Measurements from ENCODE around the gene SAFB. TPM values are rescaled to one million over a fixed set of nuclear protein-coding genes. Genes with fewer than 3 reads are reported as not detected.

SAFB gene
- polyA plus RNA-seq, 3 donors = 12.2 to 76.6 (median 23.1) TPM

- H3K27me3 Mint-ChIP-seq (ENCODE audit: low read depth in 3 of 3) = no peaks in the 10 kb centered on the region
- Histone ChIP-seq H3K27me3 (ENCODE audit: control insufficient read depth in 2 of 2, insufficient read depth in 2 of 2, low read length in 2 of 2) (no peaks in the 10 kb centered on the region), H2AFZ (ENCODE audit: insufficient read depth, low read depth, low read length, poor library complexity, severe bottlenecking) (no peak overlapping the region), H3K4me3 (replicated peaks in 1 of 3; ENCODE audit: low read depth in 2 of 3, low read length in 3 of 3) (no peak overlapping the region), H3K9ac (ENCODE audit: insufficient read depth, low read length, poor library complexity, severe bottlenecking) (no peak overlapping the region), H3K9me3 (replicated peaks in 1 of 2; ENCODE audit: control insufficient read depth in 1 of 2, insufficient read depth in 1 of 2, low read length in 2 of 2) (no peaks in the 10 kb centered on the region), H3K4me1 (ENCODE audit: control insufficient read depth in 1 of 2, insufficient read depth in 2 of 2, low read length in 2 of 2) (no peaks in the 10 kb centered on the region), H3K27ac (ENCODE audit: low read depth in 1 of 2, low read length in 2 of 2) (no peak overlapping the region), H4K20me1 (ENCODE audit: insufficient read depth, low read length) (peaks cover 75% of the 10 kb centered on the region), H3K4me2 (replicated peaks; ENCODE audit: extremely low read depth, low read length, poor library complexity, severe bottlenecking) (no peak overlapping the region), H3K79me2 (ENCODE audit: insufficient read depth, low read length) (no peaks in the 10 kb centered on the region), H3K36me3 (replicated peaks in 1 of 2; ENCODE audit: control insufficient read depth in 1 of 2, insufficient read depth in 2 of 2, low read length in 2 of 2) (peaks cover 95 to 98% of the 10 kb centered on the region in 2 donors)
- TF ChIP-seq, protein P1, sequence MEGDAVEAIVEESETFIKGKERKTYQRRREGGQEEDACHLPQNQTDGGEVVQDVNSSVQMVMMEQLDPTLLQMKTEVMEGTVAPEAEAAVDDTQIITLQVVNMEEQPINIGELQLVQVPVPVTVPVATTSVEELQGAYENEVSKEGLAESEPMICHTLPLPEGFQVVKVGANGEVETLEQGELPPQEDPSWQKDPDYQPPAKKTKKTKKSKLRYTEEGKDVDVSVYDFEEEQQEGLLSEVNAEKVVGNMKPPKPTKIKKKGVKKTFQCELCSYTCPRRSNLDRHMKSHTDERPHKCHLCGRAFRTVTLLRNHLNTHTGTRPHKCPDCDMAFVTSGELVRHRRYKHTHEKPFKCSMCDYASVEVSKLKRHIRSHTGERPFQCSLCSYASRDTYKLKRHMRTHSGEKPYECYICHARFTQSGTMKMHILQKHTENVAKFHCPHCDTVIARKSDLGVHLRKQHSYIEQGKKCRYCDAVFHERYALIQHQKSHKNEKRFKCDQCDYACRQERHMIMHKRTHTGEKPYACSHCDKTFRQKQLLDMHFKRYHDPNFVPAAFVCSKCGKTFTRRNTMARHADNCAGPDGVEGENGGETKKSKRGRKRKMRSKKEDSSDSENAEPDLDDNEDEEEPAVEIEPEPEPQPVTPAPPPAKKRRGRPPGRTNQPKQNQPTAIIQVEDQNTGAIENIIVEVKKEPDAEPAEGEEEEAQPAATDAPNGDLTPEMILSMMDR (IDR thresholded peaks at IDR 0.05) = no peak
- H3K4me1 Mint-ChIP-seq = no peaks in the 10 kb centered on the region
- 94% methylated on average over 15 of the region's 17 CpGs for WGBS (ENCODE audit: insufficient coverage)
- intact Hi-C loops (cut with micrococcal nuclease) = no loop called here
- peaks cover 79 to 99% of the 10 kb centered on the region in 2 donors for H3K36me3 Mint-ChIP-seq
- no peak overlapping the region for H3K27ac Mint-ChIP-seq
- no peak for DNase-seq
- no peak overlapping the region for H3K4me3 Mint-ChIP-seq
- H3K9me3 Mint-ChIP-seq = no peaks in the 10 kb centered on the region
Observed at GRCh38 chr19:5663904-5664303, 41.0 kb downstream of the SAFB start.

- Mint-ChIP-seq H3K27ac (peak overlapping the region in 2 of 7 donors; percentile 14 to 15), H3K4me1 (no peaks in the 10 kb centered on the region), H3K36me3 (peaks cover 81 to 99% of the 10 kb centered on the region in 2 donors), H3K9me3 (no peaks in the 10 kb centered on the region), H3K4me3 (no peak overlapping the region), H3K27me3 (ENCODE audit: low read depth in 3 of 3) (no peaks in the 10 kb centered on the region)
- Histone ChIP-seq H3K79me2 (ENCODE audit: insufficient read depth, low read length) (no peaks in the 10 kb centered on the region), H2AFZ (ENCODE audit: insufficient read depth, low read depth, low read length, poor library complexity, severe bottlenecking) (no peak overlapping the region), H3K4me1 (ENCODE audit: control insufficient read depth in 1 of 2, insufficient read depth in 2 of 2, low read length in 2 of 2) (no peaks in the 10 kb centered on the region), H3K9ac (ENCODE audit: insufficient read depth, low read length, poor library complexity, severe bottlenecking) (no peak overlapping the region), H4K20me1 (ENCODE audit: insufficient read depth, low read length) (peaks cover 81% of the 10 kb centered on the region), H3K27ac (ENCODE audit: low read depth in 1 of 2, low read length in 2 of 2) (no peak overlapping the region), H3K9me3 (replicated peaks in 1 of 2; ENCODE audit: control insufficient read depth in 1 of 2, insufficient read depth in 1 of 2, low read length in 2 of 2) (no peaks in the 10 kb centered on the region), H3K4me2 (replicated peaks; ENCODE audit: extremely low read depth, low read length, poor library complexity, severe bottlenecking) (no peak overlapping the region), H3K27me3 (ENCODE audit: control insufficient read depth in 2 of 2, insufficient read depth in 2 of 2, low read length in 2 of 2) (no peaks in the 10 kb centered on the region), H3K36me3 (replicated peaks in 1 of 2; ENCODE audit: control insufficient read depth in 1 of 2, insufficient read depth in 2 of 2, low read length in 2 of 2) (peaks cover 96 to 98% of the 10 kb centered on the region in 2 donors), H3K4me3 (replicated peaks in 1 of 3; ENCODE audit: low read depth in 2 of 3, low read length in 3 of 3) (no peak overlapping the region)
- TF ChIP-seq, protein P1 (IDR thresholded peaks at IDR 0.05) = no peak
- WGBS (ENCODE audit: insufficient coverage) = 100% methylated on average over 1 of the region's 2 CpGs
- intact Hi-C loops (cut with micrococcal nuclease) = no loop called here
- no peak for DNase-seq
Observed at GRCh38 chr19:5664515-5664914, 41.6 kb downstream of the SAFB start.

Measured in CD14-positive monocyte (primary cell).